WI38 (cell line): ENCODE results near the gene ARIH1.
"Not testable (repeated sequence)": the region's sequence is repeated elsewhere in the genome, so short reads cannot be mapped to it uniquely, and the experiment has no call there.

Experiments used
- H3K4me3 ChIP-seq: 2 replicates; pipeline ENCODE4 v1.5.1; 2011; ENCODE audit warnings: low read depth, mild to moderate bottlenecking, control low read depth, low read length
- CTCF ChIP-seq: IDR thresholded peaks from 2 replicates; pipeline ENCODE4 v1.5.1; 2012; ENCODE audit warnings: low read depth, mild to moderate bottlenecking, control low read depth, low read length

The ARIH1 gene

GRCh38 chr15:72473614-72474465, at the start of gene ARIH1:
Gene ARIH1, plus strand, starts transcription at chr15:72474330. Its CDS starts 310 bp downstream, at chr15:72474640.
- H3K4me3 ChIP-seq = peak within 1 kb of the TSS; percentile 86
- 0 out of 2 replicates have a peak, but pooled peaks have one; percentile 26 for TF ChIP-seq CTCF

GRCh38 chr15:72426753-72427152, 47.4 kb upstream of the ARIH1 start:
- no peak for TF ChIP-seq CTCF
- no peak overlapping the region for H3K4me3 ChIP-seq

GRCh38 chr15:72437650-72438316, 36.3 kb upstream of the ARIH1 start:
- TF ChIP-seq CTCF = no peak
- no peak overlapping the region for H3K4me3 ChIP-seq

GRCh38 chr15:72442848-72443247, 31.3 kb upstream of the ARIH1 start:
- not testable (repeated sequence) for H3K4me3 ChIP-seq

- TF ChIP-seq CTCF = no peak
- H3K4me3 ChIP-seq = no peak overlapping the region
These were observed 28.7 kb upstream of the ARIH1 start for GRCh38 chr15:72445426-72445825.

- H3K4me3 ChIP-seq = no peak overlapping the region
- TF ChIP-seq CTCF = no peak
These were observed 23.3 kb upstream of the ARIH1 start for GRCh38 chr15:72450805-72451204.

- TF ChIP-seq CTCF = no peak
- no peak overlapping the region for H3K4me3 ChIP-seq
These were observed 22.9 kb upstream of the ARIH1 start for GRCh38 chr15:72451224-72451623.
